ENCODE data around the gene SLC5A12.

Gene SLC5A12, protein sequence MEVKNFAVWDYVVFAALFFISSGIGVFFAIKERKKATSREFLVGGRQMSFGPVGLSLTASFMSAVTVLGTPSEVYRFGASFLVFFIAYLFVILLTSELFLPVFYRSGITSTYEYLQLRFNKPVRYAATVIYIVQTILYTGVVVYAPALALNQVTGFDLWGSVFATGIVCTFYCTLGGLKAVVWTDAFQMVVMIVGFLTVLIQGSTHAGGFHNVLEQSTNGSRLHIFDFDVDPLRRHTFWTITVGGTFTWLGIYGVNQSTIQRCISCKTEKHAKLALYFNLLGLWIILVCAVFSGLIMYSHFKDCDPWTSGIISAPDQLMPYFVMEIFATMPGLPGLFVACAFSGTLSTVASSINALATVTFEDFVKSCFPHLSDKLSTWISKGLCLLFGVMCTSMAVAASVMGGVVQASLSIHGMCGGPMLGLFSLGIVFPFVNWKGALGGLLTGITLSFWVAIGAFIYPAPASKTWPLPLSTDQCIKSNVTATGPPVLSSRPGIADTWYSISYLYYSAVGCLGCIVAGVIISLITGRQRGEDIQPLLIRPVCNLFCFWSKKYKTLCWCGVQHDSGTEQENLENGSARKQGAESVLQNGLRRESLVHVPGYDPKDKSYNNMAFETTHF

DNA sequence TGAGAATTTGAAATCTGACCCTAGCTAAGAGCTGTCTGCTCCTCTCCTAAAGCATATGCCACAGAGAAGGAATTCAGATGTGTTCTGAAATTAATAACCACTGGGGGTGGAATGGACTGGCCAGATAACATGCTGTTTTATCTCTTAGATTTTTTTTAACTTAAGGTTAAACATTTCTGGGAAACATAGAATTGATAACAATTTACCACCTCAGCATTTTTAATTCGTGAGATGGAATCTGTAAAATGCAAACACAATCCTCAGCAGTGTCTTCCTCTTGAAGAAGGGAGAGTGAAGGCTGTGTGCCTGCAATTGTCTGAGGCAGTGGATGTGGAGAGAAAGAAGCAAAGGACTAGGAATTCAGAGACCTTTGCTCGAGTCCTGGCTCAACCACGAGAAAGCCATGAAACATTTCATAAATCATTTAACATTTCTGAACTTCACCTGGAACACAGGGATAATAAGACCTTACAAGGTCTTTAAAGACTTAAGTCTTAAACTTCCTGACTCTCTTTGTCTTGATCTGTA, at the start of gene SLC5A12:
SLC5A12 (minus strand) TSS at position 113 of the 528 bp plus-strand sequence. CDS start 346 bp downstream, outside the sequence.
- no peak for DNase-seq (ENCODE audit: low spot score)

DNA sequence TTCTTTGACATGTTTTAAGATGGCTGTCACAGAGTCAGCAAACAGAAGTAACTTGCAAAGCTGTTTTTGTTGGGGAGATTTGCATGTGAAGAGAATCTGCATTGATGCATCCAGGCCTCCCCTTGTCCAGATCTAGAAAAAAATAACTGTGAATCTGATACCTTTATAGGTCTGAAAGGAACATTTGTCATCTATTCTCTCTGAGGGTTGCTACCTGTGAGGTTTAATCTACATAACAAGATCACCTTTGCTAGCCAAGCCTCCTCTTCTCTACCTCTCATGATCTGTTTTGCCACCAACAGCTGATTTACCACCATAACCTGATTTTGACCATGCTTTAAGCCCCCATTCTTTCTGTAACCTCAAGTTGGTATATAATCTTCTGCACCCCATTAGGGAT, 47.2 kb upstream of the SLC5A12 start:
- DNase-seq (ENCODE audit: low spot score): no peak

DNA sequence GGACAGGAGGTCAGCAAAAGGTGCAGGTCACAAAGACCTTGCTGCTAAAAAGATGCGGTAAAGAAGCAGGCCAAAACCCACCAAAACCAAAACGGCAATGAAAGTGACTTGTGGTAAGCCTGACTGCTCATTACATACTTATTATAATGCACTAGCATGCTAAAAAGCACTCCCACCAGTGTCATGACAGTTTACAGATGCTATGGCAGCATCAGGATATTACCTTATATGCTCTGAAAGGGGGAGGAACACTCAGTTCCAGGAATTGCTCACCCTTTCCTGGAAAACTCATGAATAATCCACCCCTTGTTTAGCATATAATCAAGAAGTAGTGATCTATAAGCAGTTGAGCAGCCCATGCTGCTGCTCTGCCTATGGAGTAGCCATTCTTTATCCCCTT, 45.2 kb upstream of the SLC5A12 start:
- DNase-seq (ENCODE audit: low spot score): no peak

DNA sequence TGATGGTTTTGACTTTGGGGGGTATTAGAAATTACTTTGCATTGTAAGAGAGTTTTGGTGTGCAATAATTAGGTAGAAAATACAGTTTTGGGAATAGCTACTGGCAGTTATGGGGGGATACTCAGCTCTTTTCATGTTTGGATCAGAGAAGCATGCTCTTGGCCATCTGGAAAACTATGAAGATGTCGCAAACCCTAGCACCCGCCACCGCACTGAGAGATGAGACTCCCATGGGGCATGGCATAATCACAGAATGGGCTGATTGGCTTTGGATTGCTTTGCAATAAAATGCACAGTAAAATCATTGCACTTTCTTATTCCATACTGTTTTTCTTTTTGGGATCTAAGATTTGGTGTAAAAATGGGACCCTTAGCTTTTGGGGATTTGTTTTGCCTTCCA, 43.5 kb upstream of the SLC5A12 start:
- DNase-seq (ENCODE audit: low spot score): no peak

DNA sequence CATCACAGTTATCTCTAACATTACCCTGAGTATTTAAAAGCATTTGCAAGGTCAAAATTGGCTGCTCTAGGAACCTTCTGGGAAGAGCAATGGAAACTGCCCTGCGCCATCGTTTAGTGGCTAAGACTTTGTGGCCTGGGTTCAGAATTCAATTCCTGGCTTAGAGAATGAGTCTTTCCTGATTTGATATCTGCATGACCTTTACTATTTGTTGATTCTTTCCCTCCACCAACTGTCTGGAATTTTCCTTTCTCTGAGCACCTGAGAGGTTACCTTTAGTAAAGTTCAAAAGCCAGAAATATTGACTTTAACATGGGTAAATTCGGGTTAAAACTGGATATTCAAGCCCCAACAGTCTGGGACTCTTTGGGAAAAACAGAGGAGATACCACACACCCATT, 43.0 kb upstream of the SLC5A12 start:
- DNase-seq (ENCODE audit: low spot score): no peak

DNA sequence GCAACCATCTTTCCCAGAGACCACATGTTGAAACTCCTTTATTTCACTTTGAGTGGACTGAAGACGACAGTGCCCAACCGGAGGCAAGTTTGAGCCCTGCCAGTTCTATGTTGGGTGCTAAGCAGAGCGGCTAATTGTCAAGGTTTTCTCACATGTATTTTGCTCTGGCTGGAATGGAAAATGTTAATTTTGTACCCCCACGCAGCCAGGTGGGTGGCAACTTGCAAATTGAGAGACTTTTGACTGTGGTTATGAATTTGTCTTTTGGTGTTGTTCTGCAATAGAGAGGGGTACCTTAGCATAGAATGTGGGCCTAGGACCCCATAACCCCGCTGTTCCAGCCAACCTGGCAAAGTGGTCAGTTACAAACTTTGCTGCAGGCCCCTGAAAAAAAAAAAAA, 42.5 kb upstream of the SLC5A12 start:
- DNase-seq (ENCODE audit: low spot score): peak; percentile 20

DNA sequence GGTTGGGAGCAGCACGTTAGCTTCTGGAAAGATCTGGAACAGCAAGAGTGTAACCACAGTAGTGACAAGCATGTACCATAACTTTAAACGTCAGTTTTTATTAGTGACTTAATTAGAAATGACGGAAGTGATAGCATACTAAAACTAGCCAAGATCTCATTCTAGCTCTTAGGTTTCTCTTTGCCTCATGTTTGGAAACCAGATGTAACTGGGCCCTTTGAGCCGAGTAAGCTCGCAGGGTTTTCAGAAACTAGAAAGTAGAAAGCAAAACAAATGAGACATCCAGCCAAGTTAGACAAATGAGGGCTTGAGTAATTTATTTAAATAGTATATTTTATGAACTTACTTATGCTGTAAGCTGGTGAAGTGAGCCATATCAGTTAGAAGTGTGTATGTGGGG, 40.2 kb upstream of the SLC5A12 start:
- DNase-seq (ENCODE audit: low spot score): no peak

DNA sequence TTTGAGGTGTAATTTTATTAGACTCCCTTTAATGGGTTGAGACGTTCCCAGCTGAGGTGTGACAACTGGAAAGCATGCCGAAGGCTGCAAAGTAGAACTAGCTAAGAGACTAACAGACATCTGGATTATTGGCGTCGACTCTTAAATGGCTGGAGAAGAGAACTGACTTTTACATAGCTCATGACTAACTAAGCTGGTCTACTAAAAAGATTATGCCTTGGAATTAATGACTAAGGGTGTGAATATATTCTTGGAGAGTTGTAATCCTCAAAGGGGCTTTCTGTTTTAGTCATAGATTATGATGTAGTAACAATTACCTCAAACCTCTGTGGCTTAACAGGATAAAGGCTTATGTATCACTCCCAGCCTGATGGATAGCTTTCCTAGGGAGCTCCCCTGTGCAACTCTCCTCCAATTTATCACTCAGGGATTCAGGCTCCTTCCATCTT, 39.5 kb upstream of the SLC5A12 start:
- DNase-seq (ENCODE audit: low spot score): no peak

DNA sequence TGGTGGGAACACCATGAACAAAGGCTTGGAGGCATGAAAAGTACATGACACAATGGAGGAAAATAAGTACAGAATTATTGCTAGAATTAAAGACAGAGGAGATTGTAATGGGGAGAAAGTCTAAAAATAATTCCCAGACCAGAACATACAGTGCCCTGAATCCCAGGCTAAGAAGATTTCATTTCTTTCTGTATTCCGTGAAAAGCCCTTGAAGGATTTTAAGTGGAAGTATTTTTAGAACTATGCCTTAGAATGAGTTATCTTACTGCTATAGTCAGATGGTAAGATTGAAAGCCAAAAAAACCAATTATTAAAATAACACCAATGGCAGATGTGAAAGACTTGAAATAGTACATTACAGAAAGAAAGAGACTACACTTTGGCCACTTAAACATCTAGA, 36.1 kb upstream of the SLC5A12 start:
- no peak for DNase-seq (ENCODE audit: low spot score)

DNA sequence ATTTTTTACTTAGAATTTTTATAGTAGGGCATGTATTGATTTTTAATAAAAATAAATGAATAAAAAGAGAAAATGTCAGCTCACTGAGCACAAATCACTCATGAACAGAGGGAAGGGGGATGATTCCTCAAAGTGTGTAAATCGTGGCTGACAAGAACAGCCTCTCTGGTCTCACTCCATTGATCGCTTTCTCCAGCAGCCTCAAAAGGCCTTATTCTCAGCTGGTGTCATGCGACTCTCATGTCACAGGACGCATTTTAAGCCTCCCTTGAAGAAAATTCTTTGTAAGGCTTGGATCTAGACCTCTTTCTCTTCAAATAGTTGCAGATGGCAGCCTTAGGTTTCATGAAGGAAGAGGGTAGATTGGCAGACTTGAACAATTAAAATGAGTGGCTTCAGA, 33.9 kb upstream of the SLC5A12 start:
- DNase-seq (ENCODE audit: low spot score): no peak

DNA sequence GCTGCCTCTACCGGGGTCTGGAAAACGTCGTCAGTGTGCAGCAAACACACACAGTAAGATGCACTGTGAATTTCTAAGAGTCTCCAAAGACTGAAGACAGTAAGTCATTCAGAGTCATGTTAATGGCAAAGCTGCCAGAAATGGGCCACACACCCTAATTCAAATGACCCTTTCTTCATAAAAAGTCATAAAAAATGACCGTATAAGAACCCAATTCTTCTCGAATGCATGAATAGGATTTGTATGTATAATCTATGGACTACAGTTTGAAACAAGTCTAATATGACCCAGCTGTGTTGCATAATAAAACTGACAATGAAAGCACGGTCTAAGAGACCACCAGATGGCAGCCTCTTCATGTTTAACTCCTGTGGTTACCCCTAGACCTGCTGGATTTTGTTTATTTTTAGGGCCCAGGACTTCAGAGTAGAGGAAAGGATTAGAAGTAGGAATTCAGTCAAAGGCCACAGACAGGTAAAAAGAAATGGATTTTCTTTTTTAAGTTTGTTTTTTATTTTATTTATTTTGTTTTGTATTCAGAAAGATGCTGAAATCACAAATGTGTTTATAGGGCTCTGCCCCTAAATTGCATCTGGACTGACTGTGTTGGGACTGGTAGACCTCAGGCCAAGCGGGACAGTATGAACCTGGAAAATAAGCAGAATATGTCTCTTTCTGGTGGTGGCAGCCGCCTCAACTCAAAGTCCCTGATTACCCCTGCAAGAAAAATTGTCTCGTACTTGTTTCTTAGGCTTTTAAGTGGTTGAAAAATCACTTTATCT, 32.1 kb upstream of the SLC5A12 start:
- DNase-seq (ENCODE audit: low spot score): peak; percentile 50

DNA sequence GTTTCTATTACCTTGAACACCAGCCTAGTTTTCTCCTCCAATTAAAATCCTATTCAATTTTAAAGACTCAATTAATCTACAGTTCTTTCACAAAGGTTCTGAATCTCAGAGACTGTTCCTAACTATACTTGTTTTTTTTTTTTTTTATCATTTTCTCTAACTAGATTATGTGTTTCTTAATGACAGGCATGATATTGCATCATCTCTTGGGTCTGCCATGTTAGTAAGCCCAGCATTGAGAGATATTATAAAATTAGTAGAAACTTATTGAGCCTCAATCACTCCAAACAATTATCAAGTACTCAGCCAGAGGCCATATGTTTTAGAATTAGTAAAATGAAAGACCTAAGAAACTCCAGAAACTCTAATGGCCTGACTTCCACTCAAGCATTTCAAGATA, 28.1 kb upstream of the SLC5A12 start:
- no peak for DNase-seq (ENCODE audit: low spot score)

DNA sequence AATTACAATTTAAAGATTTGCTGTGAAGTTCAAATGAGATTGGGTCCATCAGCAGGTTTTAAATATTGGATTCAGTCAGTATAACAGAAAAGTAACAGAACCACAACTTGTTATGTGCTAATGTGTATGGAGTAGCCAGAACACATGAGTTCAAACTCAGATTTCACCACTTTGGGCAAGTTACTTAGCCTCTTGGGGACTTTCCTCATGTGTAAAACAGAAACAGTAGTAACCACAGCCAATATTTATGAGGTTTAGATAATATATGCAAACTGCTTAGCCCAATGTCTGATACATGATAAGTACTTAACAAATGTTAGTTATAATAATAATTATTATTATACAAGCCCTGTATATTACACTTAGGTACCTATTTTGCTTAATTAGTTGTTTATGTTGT, 21.8 kb upstream of the SLC5A12 start:
- DNase-seq (ENCODE audit: low spot score): no peak

DNA sequence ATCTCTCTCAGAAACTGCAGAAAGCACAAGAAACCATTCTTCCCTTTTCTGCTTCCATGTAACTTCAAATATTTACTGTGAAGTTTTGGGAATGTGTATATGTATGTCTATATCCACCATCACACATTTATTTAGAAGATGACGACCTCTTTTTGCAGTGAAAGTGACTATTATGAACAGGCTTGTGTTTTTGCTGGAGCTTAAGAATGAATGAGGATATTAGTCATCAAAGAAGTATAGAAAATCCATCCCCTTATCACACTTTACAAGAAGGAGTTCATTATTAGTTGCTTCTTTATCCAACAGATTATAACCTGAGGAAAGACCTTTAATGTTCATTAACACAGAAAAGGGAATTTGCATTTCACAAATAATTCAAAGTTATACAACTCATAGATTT, 21.1 kb upstream of the SLC5A12 start:
- no peak for DNase-seq (ENCODE audit: low spot score)

DNA sequence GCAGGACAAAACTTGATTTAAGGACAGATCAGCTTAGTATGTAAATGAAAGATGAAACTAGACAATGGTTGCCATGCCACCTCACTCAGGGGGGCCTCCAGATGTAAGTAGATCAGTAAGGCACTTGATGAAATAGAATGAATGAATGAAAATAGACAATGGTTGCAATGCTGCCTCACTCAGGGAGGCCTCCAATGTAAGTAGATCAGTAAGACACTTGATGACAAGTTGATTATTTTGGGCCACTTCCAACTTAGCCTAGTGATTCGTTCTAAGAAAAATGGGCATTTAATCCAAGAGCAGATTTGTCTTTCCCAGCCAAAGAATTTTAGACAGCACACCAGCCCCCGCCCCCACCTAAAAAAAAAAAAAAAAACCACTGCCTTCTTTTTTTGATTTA, 19.2 kb upstream of the SLC5A12 start:
- DNase-seq (ENCODE audit: low spot score): no peak

DNA sequence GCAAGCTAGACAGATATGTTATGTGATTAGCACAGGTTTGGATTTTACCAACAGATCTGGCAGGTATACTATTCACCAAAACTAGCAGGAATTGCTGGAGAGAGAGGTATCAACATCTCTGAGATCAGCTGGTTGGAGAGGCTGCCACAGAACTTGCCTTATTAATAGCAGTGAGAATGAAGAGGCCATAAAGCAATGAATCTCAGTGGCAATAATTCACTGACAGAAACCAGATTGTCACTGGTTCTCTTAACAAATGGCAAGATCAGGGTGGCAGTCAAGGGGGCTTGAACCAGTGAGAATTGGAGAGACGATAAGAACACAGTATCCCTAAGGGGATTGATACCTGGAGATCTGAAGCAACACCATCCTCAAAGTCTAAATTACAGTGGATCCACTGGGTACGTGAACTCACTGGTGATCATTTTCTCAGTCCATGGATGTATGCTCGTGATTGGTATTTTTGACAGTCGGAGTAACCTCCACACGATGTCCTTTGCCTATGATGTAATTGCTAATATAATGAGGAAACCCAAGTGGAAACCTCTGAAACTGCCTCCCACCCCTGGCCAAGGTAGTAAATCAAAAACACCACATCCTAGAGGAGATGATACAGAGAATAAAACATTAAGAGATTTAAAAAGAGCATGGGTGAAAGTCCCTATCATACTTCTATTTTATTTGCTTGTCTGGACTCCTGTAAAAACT, 17.7 kb upstream of the SLC5A12 start:
- no peak for DNase-seq (ENCODE audit: low spot score)

DNA sequence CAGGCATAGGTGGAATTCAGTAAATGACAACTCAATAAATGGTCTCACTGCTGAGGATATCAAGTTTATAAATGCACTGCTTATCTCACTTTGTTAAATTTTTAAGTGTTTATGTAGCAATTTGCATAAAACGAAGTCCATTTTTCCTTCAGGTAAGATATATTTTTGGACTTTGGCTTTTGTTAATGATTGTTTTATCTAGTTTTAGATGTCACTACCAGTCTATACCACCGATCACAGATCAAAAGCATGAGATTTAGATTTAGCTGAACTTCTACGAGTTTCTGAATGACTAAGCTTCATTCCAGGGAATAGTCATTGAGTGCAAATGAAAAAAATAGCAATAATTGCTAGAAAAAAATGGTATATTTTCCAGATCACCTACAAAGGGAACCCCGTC, 12.8 kb upstream of the SLC5A12 start:
- DNase-seq (ENCODE audit: low spot score): no peak

DNA sequence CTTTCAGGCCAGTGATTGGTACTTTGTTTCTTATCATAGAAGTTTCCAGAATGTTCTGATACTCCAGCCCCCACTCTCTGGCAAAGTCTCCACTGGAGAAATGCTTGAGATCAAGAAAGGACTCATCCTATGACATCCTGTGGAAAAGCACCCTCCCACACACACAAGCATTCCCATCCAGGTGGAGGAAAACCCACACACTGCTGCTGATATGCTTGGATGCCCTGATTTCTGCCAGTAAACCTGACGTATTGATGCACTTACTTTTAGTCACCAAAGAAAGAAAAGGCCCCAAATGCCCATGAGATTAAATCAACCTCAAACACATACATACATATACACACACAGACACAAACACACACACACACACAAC, 9.2 kb upstream of the SLC5A12 start:
- DNase-seq (ENCODE audit: low spot score): peak; percentile 42

DNA sequence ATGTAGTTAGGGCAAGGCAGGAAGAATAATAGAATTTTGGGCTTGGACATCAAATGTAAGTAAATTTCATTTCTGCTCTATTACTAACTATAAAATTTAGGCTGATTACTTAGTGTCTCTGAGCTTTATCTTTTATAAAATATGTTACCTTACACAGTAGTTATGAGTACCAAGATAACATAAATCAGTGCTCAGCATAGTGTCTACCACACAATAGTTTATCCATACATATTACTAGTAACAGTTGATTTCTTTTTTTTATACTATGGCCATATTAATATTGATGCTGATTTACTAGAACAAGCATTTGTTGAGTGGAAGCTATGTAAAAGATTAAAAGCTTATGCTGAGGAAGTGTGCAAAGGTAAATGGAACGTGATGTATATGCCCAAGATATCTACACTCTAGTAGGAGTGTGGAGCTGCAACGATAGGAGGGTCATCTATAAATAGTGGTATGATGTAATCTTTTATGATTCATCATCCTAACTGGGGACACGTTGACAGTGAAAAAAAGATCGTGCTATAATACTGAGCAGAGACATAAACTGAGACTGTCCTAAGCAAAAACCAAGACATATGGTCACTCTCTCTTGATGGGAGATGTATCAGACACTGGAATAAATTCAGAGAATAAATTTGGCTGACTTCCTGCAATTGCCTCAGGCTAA, 8.7 kb upstream of the SLC5A12 start:
- DNase-seq (ENCODE audit: low spot score): no peak

DNA sequence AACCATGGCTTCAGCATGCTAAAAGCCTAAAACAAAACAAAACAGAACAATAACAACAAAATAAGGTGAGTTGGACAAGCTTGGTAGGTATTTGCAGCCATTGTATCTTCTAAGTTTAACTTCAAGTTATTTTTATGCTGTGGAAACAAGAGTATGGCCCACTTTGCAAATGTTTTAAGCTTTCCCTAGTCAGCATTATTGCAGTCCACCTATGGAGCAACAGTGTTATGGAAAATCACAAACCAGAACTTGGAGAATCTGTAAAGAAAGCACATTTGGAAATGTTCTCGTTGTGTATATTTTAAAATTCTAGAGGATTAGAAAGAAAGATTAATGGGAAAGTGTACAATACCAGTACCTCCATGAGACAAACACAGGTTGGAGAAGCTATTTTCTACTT, 7.4 kb upstream of the SLC5A12 start:
- no peak for DNase-seq (ENCODE audit: low spot score)

DNA sequence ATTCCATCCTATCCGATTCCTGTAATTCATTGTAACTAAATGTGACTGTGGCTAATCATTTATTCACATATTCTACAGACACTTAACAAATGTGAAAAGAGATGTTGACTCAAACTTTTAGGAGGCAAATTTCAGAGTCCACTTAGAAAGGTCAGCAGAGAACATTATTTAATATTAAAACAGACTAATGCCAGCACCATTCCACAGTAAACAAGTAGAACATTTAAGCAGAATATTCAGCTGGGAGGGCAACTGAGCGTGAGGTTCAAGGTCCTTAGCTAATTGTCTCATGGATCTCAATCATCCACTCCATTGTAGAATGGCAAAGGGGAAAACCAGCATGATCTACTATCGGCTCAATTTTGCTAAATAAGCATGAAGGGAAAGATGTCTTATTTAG, 5.1 kb upstream of the SLC5A12 start:
- DNase-seq (ENCODE audit: low spot score): no peak

DNA sequence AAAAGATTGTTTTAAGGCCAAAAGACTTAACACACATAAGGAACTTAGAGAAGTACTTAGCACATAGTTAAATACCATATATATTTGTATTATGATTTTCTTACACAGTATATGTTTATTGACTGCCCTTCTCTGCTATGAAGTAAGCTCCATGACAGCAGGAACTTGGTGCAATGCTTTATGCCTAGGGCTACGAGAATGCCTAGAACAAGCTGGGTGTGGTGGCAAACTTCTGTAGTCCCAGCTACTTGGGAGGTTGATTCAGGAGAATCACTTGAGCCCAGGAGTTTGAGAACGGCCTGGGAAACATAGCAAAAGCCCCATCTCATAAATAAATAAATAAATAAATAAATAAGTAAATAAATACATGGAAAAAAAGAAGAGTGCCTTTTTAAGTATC, 1.9 kb downstream of the SLC5A12 start:
- DNase-seq (ENCODE audit: low spot score): no peak

All from putamen (tissue), 1 donor.